ENCODE measurements around the gene EEF1AKMT2. TPM values are rescaled to one million over a fixed set of nuclear protein-coding genes. Genes with fewer than 3 reads are reported as not detected.

Gene EEF1AKMT2
- total and polyA plus RNA-seq, 2 donors from 2014 or later = 18.0 to 20.5 TPM

DNA sequence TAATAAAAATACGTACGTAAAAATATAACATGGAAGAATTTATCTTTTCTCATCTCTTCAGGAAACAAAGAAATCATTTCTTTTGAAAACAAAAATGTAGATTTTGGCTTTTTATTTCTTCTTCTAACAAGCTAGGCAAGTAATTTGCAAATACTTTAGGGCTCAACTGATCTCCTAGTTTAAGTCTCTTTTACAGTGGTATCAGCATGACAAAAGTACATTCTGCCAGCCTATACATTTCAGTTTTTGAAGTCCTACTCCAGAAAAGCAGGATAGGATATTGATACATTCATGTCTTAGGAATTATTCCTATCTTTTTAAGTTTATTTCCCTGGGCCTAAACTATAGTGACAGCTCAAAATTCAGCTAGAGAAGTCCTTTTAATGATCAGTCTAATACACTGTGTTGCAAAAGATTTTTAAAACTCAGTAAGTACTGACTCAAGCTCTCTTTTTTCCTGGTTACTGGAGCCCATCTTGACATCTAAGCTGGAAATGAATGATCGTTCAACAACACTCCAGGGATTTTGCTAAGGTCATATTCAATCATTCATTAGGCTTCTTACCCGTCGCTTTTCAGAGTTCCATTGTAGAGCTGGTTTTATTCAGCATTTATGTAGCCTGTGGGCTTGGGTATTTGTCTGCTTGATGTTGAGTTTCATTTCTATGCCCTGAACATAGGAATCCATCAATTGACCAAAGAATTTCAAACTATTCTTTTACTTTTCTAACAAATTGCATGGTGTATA is 35.4 kb downstream of the EEF1AKMT2 start:
- no peak overlapping the region for H3K27ac ChIP-seq (ENCODE audit: low read depth in 2 of 2, low read length in 2 of 2)
- FAIRE-seq = no peak
- H3K9ac ChIP-seq (ENCODE audit: low read length in 3 of 3) = no peak overlapping the region
- TF ChIP-seq, protein P1, sequence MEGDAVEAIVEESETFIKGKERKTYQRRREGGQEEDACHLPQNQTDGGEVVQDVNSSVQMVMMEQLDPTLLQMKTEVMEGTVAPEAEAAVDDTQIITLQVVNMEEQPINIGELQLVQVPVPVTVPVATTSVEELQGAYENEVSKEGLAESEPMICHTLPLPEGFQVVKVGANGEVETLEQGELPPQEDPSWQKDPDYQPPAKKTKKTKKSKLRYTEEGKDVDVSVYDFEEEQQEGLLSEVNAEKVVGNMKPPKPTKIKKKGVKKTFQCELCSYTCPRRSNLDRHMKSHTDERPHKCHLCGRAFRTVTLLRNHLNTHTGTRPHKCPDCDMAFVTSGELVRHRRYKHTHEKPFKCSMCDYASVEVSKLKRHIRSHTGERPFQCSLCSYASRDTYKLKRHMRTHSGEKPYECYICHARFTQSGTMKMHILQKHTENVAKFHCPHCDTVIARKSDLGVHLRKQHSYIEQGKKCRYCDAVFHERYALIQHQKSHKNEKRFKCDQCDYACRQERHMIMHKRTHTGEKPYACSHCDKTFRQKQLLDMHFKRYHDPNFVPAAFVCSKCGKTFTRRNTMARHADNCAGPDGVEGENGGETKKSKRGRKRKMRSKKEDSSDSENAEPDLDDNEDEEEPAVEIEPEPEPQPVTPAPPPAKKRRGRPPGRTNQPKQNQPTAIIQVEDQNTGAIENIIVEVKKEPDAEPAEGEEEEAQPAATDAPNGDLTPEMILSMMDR (IDR thresholded peaks at IDR 0.05; ENCODE audit: borderline replicate concordance, extremely low read depth, insufficient read depth) = no peak
- no peak overlapping the region for H3K4me3 ChIP-seq (ENCODE audit: low read length in 3 of 3)
- peaks cover 3 to 10% (median 6%) of the 10 kb centered on the region in 3 donors for H3K36me3 ChIP-seq (ENCODE audit: control insufficient read depth in 2 of 3, insufficient read depth in 3 of 3, low read length in 3 of 3)
- H3K27me3 ChIP-seq (ENCODE audit: control insufficient read depth, insufficient read depth, low read length) = no peaks in the 10 kb centered on the region
- no peaks in the 10 kb centered on the region for H3K9me3 ChIP-seq (ENCODE audit: control insufficient read depth in 2 of 3, insufficient read depth in 1 of 3, low read length in 3 of 3)
- intact Hi-C loops (cut with DNase I) = no loop called here
- DNase-seq = no peak
- no peaks in the 10 kb centered on the region for H3K4me1 ChIP-seq (ENCODE audit: control insufficient read depth in 2 of 3, insufficient read depth in 2 of 3, low read depth in 1 of 3, low read length in 3 of 3)

DNA sequence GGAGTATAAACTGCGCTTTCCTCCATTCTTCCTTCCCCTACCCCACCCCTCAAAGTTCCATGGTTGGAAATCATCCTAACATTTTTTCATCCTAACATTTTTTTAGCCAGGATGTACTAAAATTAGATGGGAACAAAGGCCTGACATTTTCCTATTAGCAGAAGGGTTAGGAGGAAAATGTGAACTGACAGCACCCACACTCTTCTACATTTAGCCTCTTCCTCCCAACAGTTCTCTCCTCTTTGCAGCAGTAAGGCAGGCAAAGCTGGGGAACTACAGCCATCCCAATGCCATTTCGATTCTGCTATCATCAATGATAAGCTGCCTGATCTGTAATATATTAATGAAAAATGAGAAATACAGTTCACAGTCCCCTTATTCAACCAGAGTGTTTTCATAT is 36.1 kb downstream of the EEF1AKMT2 start:
- no peak for DNase-seq
- no peaks in the 10 kb centered on the region for H3K4me1 ChIP-seq (ENCODE audit: control insufficient read depth in 2 of 3, insufficient read depth in 2 of 3, low read depth in 1 of 3, low read length in 3 of 3)
- H3K27me3 ChIP-seq (ENCODE audit: control insufficient read depth, insufficient read depth, low read length) = no peaks in the 10 kb centered on the region
- no peaks in the 10 kb centered on the region for H3K9me3 ChIP-seq (ENCODE audit: control insufficient read depth in 2 of 3, insufficient read depth in 1 of 3, low read length in 3 of 3)
- no peak overlapping the region for H3K9ac ChIP-seq (ENCODE audit: low read length in 3 of 3)
- no peak overlapping the region for H3K4me3 ChIP-seq (ENCODE audit: low read length in 3 of 3)
- no peak for FAIRE-seq
- H3K27ac ChIP-seq (ENCODE audit: low read depth in 2 of 2, low read length in 2 of 2) = no peak overlapping the region
- H3K36me3 ChIP-seq (ENCODE audit: control insufficient read depth in 2 of 3, insufficient read depth in 3 of 3, low read length in 3 of 3) = peaks cover 3 to 7% (median 6%) of the 10 kb centered on the region in 3 donors
- intact Hi-C loops (cut with DNase I) = no loop called here
- TF ChIP-seq, protein P1 (IDR thresholded peaks at IDR 0.05; ENCODE audit: borderline replicate concordance, extremely low read depth, insufficient read depth) = no peak

DNA sequence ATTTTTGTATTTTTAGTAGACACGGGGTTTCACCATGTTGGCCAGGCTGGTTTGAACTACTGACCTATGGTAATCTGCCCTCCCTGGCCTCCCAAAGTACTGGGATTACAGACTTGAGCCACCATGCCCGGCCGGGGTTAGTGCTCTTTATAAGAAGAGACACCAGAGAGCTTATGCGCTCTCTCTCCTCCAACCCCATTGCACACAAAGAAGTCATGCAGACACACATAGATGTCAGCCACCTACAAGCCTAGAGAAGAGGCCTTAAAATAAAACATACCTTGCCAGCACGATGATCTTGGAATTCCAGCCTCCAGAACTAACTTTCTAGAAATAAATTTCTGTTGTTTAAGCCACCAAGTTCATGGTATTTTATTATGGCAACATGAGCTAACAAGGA is 37.5 kb downstream of the EEF1AKMT2 start:
- no peak for FAIRE-seq
- no peak overlapping the region for H3K27ac ChIP-seq (ENCODE audit: low read depth in 2 of 2, low read length in 2 of 2)
- DNase-seq = no peak
- peaks cover 0 to 3% (median 1%) of the 10 kb centered on the region in 3 donors for H3K36me3 ChIP-seq (ENCODE audit: control insufficient read depth in 2 of 3, insufficient read depth in 3 of 3, low read length in 3 of 3)
- H3K9ac ChIP-seq (ENCODE audit: low read length in 3 of 3) = no peak overlapping the region
- H3K27me3 ChIP-seq (ENCODE audit: control insufficient read depth, insufficient read depth, low read length) = no peaks in the 10 kb centered on the region
- TF ChIP-seq, protein P1 (IDR thresholded peaks at IDR 0.05; ENCODE audit: borderline replicate concordance, extremely low read depth, insufficient read depth) = no peak
- H3K4me1 ChIP-seq (ENCODE audit: control insufficient read depth in 2 of 3, insufficient read depth in 2 of 3, low read depth in 1 of 3, low read length in 3 of 3) = no peaks in the 10 kb centered on the region
- H3K9me3 ChIP-seq (ENCODE audit: control insufficient read depth in 2 of 3, insufficient read depth in 1 of 3, low read length in 3 of 3) = no peaks in the 10 kb centered on the region
- no peak overlapping the region for H3K4me3 ChIP-seq (ENCODE audit: low read length in 3 of 3)
- intact Hi-C loops (cut with DNase I) = no loop called here

All from kidney (tissue), 14 donors.